GM18502 (cell line): ENCODE data around the gene TNRC6B.

ENCODE experiments used
- ATAC-seq: cut with Tn5 transposase; IDR thresholded peaks from one replicate; pipeline ENCODE4 v1.9.1; 2021; ENCODE audit warnings: mild to moderate bottlenecking; ENCODE audit not compliant: unreplicated experiment, poor library complexity

TNRC6B gene

GRCh38 chr22:40320687-40321086, 143.0 kb downstream of the TNRC6B start:
- ATAC-seq: no peak

GRCh38 chr22:40322021-40322420, 144.3 kb downstream of the TNRC6B start:
- ATAC-seq: no peak

GRCh38 chr22:40322818-40323447, 145.2 kb downstream of the TNRC6B start:
- ATAC-seq: no peak

DNA sequence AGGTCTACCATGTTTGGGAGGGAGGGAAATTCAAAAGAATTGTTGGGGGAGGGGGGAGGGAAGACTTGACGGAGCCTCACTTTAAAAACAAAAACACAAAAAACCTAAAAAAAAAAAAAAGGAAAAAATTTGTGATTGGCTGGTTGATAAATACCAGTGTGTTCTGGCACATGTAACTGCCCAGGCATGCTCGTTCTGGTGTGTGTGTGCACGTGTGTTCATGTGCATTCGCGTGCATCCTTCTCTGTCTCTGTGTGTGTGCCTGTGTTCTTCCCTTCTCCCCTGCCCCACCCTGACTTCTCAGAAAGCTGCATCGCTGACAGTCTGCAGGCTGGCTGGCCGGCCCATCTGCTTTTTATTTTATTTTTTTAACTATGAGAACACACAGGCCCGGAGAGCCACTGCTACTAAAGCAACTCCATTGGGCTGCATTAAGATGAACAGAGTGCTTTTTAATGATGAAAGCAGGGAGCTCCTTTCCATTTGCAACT, 146.0 kb downstream of the TNRC6B start:
- ATAC-seq: no peak

DNA sequence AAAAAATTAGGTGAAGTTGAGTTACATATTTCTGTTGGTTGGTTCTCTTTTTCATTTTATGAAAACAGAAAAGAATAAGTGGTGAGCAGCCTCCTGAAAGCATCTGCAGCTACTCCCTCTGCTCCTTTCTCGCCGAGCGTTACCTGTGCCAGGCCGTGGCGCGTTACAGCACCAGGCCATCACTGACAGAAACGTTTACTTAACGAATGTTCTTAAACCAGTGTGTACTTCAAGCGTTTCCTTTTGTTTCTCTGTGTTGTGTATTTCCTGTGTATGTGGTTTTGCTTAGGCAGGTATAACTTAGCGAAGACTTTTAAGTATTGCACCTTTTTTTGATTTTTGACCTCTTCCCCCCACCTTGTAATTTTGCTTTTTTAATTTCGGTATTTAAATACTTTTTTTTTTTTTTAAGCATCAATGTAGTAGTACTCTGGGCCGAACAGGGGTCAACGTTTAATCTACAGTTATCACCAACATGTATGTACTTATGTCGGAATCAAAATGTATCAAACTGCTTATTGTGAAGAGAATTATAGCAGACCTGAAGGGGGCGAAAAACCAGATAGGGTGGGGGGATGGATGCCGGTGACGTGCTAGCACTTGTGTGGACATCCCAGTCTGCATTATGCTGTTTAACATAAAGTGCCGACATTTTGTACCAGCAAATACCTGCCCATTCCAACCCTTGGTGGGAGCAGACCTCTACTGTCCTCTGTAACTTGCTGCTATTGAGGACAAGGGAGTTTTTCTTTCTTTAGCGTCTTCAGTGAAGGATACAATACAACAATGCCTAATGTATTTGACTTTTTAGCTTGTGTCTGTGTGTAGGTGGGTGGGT, 147.0 kb downstream of the TNRC6B start:
- ATAC-seq: no peak

DNA sequence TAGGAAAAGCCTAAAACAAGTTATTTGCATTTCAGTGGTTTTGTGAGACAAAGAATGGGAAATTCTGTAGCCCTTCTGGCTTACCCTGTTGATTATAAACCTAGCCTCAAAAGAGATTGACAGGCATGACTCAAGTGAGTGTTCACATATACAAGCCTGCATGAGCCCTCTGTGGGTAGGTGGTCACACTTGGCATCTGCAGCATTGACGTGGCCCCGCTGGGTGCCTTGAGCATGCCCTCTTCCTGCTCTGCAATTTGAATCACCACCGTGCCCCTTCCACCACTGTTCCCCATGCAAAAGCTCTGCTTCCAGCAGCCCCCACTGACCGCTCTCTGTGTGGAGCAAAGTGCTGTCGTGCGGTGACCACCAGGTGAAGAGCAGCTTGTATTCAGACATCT, 147.6 kb downstream of the TNRC6B start:
- ATAC-seq: no peak

DNA sequence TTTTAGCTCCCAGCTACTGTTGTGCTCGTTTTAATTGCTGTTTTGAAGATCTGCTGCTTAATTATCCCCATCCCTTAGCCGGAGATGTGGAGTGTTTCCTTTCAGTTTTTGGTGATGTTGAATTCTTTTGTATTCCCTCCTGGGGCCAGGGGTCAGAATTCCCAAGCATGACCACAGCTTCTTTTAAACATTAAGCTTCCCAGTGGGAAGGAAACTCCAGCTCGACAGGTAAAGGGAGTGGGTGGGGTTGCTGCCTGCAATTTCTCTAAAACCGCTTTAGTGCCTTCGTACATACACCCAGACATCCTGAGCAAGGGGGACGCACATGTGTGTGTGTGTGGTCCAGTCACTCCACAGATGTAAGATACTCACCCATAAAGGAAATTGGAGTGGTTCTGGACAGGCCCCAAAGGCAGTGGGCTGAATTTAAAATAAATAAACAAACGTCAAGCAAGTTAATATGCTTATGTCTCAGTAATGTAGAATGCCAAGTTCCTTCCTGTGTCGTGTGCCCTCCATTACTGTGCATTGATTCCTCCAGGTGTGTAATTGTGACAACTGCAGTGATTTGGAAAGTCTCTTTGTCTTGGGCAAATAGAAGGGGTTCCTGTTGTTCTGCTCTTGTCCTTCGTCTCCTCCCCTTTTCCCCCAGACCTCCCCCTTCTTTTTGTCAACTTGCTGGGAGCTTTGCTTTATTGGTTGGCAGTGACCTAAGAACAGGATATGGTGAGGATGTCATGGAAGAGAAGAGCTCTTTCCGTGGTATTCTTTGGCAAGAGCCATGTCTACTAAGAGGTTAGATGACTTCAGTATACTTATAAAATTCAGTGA, 149.4 kb downstream of the TNRC6B start:
- ATAC-seq: no peak

DNA sequence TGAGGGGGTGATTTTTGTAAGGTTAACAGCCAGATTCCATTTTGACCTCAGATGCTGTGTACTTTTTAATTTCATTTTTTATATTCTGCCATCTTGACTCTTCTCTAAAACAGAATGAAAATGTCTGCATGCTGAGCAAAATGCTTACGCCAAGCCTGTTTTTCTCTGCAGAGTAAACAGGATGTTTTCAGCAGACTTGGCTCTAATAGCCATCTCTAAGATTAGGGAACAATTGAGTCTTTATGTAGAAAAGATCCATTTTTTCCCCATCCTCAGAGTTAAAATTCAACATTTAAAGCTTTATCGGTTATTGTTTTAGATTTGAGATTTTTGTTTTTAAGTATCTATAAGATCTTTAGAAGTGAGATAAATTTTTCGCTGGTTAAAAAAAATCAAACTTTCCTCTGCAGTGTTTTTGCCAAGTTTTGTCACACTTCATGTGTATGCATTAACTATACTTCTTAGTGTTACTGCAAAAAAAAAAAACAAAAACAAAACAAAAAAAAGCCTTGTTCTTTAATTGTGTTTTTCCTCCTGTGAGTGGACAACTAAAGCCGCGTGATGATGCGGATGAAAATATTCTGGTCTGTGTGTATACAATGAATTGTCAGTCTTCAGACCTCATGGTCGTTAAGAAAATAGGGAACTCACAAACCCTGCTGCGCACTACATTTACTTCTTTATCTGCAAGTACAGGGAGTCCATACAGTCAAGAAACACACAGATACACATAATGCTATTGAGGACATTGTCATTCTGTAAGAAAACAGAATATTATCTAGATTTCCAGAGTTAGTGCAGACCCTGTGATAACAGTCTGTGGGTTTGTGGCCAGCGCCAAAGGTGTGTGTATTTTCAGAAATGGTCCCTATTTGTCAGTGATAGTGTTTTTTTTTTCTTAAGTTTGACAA, 151.1 kb downstream of the TNRC6B start:
- ATAC-seq: no peak

- ATAC-seq: no peak
These were observed 151.7 kb downstream of the TNRC6B start for GRCh38 chr22:40329466-40329865.

DNA sequence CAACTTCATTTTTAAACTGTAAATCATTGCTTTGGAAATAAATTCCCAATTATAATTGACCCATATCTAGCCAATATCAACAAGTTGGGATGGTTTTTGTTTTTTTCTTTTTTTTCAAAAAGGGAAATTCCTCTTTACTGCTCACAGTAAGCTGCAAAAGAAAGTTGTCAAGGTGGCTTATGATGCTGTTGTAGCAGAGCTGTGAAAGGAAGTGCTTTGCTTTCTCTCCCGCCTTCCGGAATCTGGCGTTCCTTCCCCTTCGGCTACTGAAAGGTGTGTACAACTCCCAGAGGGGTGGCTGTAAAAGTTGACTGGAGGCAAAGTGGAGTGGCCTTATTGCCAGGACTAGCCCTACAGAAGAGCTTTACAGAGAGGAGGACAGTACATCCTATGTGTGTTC, 152.4 kb downstream of the TNRC6B start:
- ATAC-seq: no peak

DNA sequence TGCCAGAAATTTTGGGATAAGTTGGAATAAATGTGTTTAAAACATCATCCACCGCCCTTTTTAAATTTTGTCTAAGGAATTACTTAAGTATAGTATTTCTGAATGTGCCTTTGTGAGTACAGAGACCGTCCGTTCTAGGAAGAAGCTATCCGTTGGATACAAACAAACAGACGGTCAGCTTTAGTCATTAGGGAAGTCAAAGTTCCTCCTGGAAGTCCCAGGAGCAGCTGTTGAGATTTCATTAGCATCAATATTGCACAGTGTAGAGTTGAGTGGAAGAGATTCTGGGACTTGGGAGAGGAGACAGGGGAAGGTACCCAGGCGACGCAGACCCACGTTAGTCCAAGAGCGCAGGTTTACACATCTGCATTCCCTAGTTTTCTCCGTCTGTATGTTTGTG, 152.9 kb downstream of the TNRC6B start:
- no peak for ATAC-seq

DNA sequence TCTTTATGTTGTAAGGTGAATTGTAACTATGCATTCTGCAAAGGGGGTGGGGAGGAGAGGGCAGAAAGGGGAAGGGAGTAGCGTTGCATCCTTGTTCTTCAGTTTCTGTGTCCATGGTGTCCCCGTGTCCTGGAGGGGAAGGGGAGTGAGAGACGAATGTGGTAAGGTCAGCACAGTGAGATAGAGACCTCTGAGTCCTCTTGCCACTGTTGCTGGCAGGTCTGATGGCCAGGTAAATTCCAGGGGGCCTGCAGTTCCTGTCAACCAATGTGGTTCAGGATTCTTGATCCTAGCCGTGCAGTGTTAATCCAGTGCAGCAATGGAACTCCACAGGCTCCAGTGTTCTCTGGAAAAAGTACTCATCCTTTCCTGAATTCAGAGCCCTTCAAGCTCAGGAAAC, 154.0 kb downstream of the TNRC6B start:
- ATAC-seq: no peak

DNA sequence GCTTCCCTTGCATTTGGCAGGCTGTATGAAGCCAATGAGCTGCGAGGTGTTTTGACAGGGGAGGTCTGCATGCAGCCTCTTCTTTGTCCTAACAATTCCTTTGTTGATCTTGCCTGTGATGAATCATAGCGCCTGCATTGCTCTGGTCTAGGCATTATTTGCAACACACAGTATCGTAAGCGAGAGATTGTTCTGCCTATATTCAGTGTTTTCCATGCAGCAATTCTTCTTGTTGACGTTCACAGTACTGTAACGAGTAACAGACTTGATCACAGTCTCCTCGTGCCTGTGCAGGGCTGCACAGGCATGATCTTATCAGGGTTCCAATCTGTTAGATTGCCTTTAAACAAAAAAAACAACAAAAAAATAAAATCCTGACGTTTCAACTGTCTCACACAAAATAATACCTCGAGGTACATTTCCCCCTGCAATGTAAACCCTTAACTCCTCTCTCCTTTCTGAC, 154.6 kb downstream of the TNRC6B start:
- ATAC-seq: no peak

DNA sequence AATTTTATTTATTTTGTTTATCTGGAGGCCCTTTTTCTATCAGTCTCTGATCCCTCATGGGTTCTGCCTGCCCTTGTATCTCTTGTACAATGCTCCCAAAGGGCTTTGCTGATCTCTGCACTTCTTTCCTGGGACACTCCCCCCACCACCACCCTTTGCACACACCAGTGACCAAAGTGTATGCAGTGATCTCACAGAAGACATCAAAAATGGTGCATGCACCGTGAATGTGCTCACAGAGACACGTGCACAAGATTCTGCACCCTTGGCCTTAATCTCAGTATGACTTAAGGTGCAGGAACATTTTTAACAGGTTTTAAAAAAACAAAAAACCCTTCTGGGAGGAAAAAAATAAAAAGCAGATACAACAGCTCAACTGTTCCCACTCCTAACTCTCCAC, 156.3 kb downstream of the TNRC6B start:
- no peak for ATAC-seq

GRCh38 chr22:40334899-40335298, 157.2 kb downstream of the TNRC6B start:
- no peak for ATAC-seq

DNA sequence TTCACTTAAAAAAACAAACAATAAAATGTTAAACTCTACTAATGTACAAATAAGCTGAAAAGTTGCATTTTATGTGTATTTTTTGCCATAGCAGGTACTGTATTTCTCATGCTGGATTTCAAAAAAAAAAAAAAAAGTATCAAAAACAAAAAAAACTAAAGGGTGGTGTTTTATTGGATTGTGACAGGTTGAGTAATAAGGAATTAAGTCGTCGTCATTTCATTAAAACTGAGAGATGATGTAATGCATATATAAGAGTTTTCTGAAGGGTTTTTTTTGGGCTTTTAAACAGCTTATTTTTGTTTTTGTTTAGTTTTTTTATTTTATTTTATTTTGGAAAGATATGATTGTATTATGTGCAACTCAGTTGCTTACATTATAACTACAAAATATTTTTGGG, 157.6 kb downstream of the TNRC6B start:
- ATAC-seq: no peak

DNA sequence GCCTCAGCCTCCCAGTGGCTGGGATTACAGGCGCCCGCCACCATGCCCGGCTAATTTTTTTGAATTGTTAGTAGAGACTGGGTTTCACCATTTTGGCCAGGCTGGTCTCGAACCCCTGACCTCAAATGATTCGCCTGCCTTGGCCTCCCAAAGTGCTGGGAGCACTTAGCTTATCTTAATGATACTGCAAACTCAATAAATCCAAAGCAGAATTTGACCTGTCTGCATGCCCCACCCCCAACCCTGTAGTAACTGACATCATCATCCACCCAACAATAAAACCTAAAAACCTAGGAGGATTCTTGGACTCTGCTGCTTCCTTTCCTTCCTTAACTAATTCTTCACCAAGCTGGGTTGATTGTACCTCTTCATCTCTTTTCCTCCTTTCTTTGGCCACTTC, 162.3 kb downstream of the TNRC6B start:
- no peak for ATAC-seq

GRCh38 chr22:40341604-40342003, 163.9 kb downstream of the TNRC6B start:
- no peak for ATAC-seq

DNA sequence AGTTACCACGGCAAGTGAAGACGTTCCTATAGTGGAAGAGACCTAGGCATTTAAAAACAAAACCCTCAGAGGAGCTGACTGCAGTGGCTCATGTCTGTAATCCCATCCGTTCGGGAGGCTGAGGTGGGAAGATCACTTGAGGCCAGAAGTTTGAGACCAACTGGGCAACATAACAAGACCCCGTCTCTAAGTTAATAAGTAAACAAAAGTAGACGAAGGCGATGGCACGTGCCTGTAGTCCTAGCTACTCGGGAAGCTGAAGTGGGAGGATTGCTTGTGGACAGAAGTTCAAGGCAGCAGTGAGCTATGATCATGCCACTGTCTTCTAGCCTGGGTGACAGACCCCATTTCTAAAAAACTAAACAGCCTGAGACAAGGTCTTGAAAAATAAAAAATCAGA, 164.8 kb downstream of the TNRC6B start:
- no peak for ATAC-seq

- no peak for ATAC-seq
These were observed 167.5 kb downstream of the TNRC6B start for GRCh38 chr22:40345271-40345670.
